WTC11 (cell line): Measurements from ENCODE around the gene DHX29.

Experiments
- ATF2 ChIP-seq: sonication (generic); formaldehyde crosslinking; IDR thresholded peaks from 2 replicates; pipeline ENCODE4 v1.8.1; 2022; ENCODE audit warnings: low read depth, missing genetic modification reagents, borderline replicate concordance
- CTCF ChIP-seq: fragments of 200-600 bp; IDR thresholded peaks from 2 replicates; pipeline ENCODE4 v1.8.0; 2022; ENCODE audit warnings: antibody characterized with exemption
- TF ChIP-seq, protein P1 (sequence below): sonication (generic); formaldehyde crosslinking; IDR thresholded peaks from 2 replicates; pipeline ENCODE4 v1.8.1; 2023; ENCODE audit warnings: mild to moderate bottlenecking, missing genetic modification reagents

DNA sequence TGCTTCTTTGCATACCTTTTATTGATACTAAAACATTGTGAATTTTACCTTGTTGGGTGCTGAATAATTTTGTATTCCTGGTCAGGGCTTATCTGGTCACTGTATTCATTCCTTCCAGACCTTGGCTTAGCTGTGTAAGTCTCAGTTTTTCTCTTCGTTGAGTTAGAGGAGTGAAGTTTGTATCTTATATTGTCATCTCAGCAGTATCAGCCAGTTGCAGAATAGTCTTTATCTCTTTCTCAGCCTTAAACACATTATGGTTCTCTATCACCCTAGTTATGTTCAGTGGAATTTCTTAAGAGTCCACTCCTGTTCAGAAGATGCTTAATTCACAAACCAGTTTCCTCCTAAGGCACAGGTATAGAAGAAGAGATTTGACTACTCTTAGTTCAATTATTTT is 25.5 kb upstream of the DHX29 start:
- no peak for TF ChIP-seq CTCF
- TF ChIP-seq, protein P1, sequence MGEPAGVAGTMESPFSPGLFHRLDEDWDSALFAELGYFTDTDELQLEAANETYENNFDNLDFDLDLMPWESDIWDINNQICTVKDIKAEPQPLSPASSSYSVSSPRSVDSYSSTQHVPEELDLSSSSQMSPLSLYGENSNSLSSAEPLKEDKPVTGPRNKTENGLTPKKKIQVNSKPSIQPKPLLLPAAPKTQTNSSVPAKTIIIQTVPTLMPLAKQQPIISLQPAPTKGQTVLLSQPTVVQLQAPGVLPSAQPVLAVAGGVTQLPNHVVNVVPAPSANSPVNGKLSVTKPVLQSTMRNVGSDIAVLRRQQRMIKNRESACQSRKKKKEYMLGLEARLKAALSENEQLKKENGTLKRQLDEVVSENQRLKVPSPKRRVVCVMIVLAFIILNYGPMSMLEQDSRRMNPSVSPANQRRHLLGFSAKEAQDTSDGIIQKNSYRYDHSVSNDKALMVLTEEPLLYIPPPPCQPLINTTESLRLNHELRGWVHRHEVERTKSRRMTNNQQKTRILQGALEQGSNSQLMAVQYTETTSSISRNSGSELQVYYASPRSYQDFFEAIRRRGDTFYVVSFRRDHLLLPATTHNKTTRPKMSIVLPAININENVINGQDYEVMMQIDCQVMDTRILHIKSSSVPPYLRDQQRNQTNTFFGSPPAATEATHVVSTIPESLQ (CRISPR knock-in tag) = no peak
- TF ChIP-seq ATF2 (CRISPR knock-in tag) = no peak
